ENCODE data around the gene EIF4H. TPM values are rescaled to one million over a fixed set of nuclear protein-coding genes. Genes with fewer than 3 reads are reported as not detected.
A peak's percentile ranks its signal among the peaks of the same experiment; 100 is the strongest.

EIF4H gene
- total RNA-seq (2022) (365 and 420 TPM in 2 replicates), Bru-seq, nascent RNA (percentile 97 among the genes with signal in this experiment), BruChase-seq, experiment 1, labeled RNA remaining after a 6-hour chase (percentile 98 among the genes with signal in this experiment), BruChase-seq, experiment 2, labeled RNA remaining after a 2-hour chase (percentile 98 among the genes with signal in this experiment)
- long read RNA-seq, transcript EIF4H-201 (7 exons, 2,679 nt), result minor isoform, 134 of 986 reads
- long read RNA-seq, transcript EIF4H-202 (6 exons, 2,503 nt), result major isoform, 729 of 986 reads
- long read RNA-seq, partial matches to known transcripts, result 110 of 986 reads
- long read RNA-seq, other reads (novel, unspliced or antisense), result 13 of 986 reads

- TF ChIP-seq CTCF (IDR thresholded peaks at IDR 0.05; ENCODE audit: unreplicated experiment), result no peak
- BruUV-seq (replicated peaks), result no TSS peak
- intact Hi-C loops (cut with micrococcal nuclease), result loop anchor here (2.0 to 5.0 kb wide), 2 partner anchors 92 to 105 kb away; partner anchors contain the start of gene LIMK1
- DNase-seq (ENCODE audit: unreplicated experiment), result peak; percentile 89
- H3K27me3 Mint-ChIP-seq (ENCODE audit: insufficient read depth, unreplicated experiment), result no peaks in the 10 kb centered on the region
- H3K36me3 Mint-ChIP-seq (ENCODE audit: insufficient read depth, unreplicated experiment), result peaks cover 14% of the 10 kb centered on the region
- H3K4me1 Mint-ChIP-seq (ENCODE audit: insufficient read depth, unreplicated experiment), result peaks cover 29% of the 10 kb centered on the region
- peak within 1 kb of the TSS; percentile 92 for H3K27ac Mint-ChIP-seq (ENCODE audit: low read depth, unreplicated experiment)
- CTCF ChIA-PET, result interaction anchor here (0.8 to 2.0 kb wide), 8 partner anchors 10 to 227 kb away, joined by 3 to 19 read pairs (median 4); no protein-coding TSS in a partner anchor
- H3K4me3 Mint-ChIP-seq (ENCODE audit: unreplicated experiment), result peak within 1 kb of the TSS; percentile 87
- no peaks in the 10 kb centered on the region for H3K9me3 Mint-ChIP-seq (ENCODE audit: unreplicated experiment)
- POLR2A ChIA-PET, result interaction anchor here (0.5 to 3.2 kb wide), 26 partner anchors 9 to 659 kb away, joined by 3 to 27 read pairs (median 4); partner anchors contain the start of gene LIMK1
Observed at GRCh38 chr7:74173866-74174605, at the start of gene EIF4H. Gene EIF4H (plus strand): TSS chr7:74174356. CDS start chr7:74174384, 28 bp downstream.

GRCh38 chr7:74126220-74126880 is 47.8 kb upstream of the EIF4H start:
- Mint-ChIP-seq H3K27me3 (ENCODE audit: insufficient read depth, unreplicated experiment) (no peaks in the 10 kb centered on the region), H3K4me3 (ENCODE audit: unreplicated experiment) (no peak overlapping the region), H3K9me3 (ENCODE audit: unreplicated experiment) (no peaks in the 10 kb centered on the region), H3K27ac (ENCODE audit: low read depth, unreplicated experiment) (no peak overlapping the region), H3K4me1 (ENCODE audit: insufficient read depth, unreplicated experiment) (no peaks in the 10 kb centered on the region), H3K36me3 (ENCODE audit: insufficient read depth, unreplicated experiment) (peaks cover 7% of the 10 kb centered on the region)
- ChIA-PET CTCF (no interaction called here), POLR2A (interaction anchor here (0.7 kb wide), 2 partner anchors 33 to 98 kb away, joined by 3 read pairs; partner anchors contain the start of gene ELN)
- TF ChIP-seq CTCF (IDR thresholded peaks at IDR 0.05; ENCODE audit: unreplicated experiment), result no peak
- intact Hi-C loops (cut with micrococcal nuclease), result no loop called here
- no TSS peak for BruUV-seq (replicated peaks)
- no peak for DNase-seq (ENCODE audit: unreplicated experiment)

DNA sequence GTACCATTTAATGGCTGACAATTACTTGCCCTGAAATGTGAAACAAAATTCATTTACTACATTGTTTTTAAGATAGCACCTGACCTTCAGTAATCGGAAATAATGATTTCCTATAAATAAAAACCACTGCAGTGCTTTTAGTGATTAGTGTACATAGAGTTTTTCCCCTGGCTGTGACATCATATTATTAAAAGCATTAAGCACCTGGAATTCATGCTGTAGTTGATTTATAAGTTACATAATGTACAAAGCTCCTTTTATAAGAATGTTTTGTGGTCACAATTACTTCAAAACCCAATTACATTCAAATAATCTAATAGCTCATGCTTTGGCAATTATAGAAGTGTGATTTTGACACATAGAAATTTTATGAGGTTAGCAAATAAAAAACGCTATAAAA is 44.3 kb upstream of the EIF4H start:
- Mint-ChIP-seq H3K4me1 (ENCODE audit: insufficient read depth, unreplicated experiment) (no peaks in the 10 kb centered on the region), H3K9me3 (ENCODE audit: unreplicated experiment) (no peaks in the 10 kb centered on the region), H3K4me3 (ENCODE audit: unreplicated experiment) (no peak overlapping the region), H3K36me3 (ENCODE audit: insufficient read depth, unreplicated experiment) (no peaks in the 10 kb centered on the region), H3K27me3 (ENCODE audit: insufficient read depth, unreplicated experiment) (no peaks in the 10 kb centered on the region), H3K27ac (ENCODE audit: low read depth, unreplicated experiment) (no peak overlapping the region)
- ChIA-PET CTCF (no interaction called here), POLR2A (interaction anchor here (0.8 to 1.4 kb wide), 2 partner anchors 11 to 12 kb away, joined by 3 read pairs; no protein-coding TSS in a partner anchor)
- no TSS peak for BruUV-seq (replicated peaks)
- no peak for TF ChIP-seq CTCF (IDR thresholded peaks at IDR 0.05; ENCODE audit: unreplicated experiment)
- no peak for DNase-seq (ENCODE audit: unreplicated experiment)
- intact Hi-C loops (cut with micrococcal nuclease), result no loop called here
